A673 (cell line): ENCODE measurements around the gene MACROD1.

ENCODE experiments used
- CTCF ChIP-seq: fragments of 300-800, 200-600 bp; sonication (generic); conservative IDR thresholded peaks from 2 replicates; pipeline ENCODE4 v1.5.1; 2017; ENCODE audit warnings: low read depth, mild to moderate bottlenecking, antibody characterized with exemption, low read length, moderate library complexity, mixed read lengths
- EZH2 ChIP-seq: fragments of 200-600 bp; sonication (generic); IDR thresholded peaks from 2 replicates; pipeline ENCODE4 v1.6.1; 2017; ENCODE audit warnings: borderline replicate concordance, low read depth, mild to moderate bottlenecking, mixed read lengths, antibody characterized with exemption, low read length; ENCODE audit not compliant: poor library complexity, severe bottlenecking

DNA sequence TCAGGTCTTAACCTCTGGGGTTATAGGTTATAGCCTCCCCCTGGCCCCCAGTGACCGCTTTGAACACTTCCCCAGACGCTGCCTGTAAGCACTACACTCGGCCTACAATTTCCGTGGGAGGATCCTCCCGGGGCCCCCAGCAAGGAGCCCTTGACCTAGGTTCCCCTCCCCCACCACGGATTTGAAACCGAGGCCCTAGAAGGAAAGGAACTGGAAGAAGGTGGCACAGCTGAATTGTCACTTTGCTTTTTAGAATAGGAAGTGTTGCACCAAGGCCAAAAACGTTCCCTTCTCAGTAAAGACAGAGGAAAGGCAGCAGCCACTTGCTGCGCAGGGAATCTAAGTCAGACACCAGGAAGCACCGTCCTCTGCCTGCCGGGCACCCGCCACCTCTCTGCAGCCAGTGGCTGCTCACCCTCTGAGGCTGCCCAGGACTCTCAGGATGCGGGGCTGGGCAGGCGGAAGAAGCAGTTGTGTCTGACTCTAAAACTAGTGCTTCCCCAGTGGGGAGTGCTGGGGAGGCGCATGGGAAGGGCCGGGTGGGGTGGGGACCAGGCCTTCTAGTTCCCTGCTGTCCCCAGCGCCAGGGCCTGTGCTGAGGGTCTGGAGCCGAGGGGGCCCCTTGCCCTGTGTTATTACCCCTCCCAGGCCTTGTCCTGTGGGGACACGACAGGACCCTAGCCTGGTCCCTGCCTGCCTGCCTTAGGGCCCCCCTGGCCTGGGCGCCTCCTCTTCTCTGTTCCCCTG, 138.1 kb downstream of the MACROD1 start:
- TF ChIP-seq CTCF (no peak), EZH2 (no peak)
